ENCODE results near the gene TEX36.
"Not testable (repeated sequence)": the region's sequence is repeated elsewhere in the genome, so short reads cannot be mapped to it uniquely, and the experiment has no call there.

The TEX36 gene

DNA sequence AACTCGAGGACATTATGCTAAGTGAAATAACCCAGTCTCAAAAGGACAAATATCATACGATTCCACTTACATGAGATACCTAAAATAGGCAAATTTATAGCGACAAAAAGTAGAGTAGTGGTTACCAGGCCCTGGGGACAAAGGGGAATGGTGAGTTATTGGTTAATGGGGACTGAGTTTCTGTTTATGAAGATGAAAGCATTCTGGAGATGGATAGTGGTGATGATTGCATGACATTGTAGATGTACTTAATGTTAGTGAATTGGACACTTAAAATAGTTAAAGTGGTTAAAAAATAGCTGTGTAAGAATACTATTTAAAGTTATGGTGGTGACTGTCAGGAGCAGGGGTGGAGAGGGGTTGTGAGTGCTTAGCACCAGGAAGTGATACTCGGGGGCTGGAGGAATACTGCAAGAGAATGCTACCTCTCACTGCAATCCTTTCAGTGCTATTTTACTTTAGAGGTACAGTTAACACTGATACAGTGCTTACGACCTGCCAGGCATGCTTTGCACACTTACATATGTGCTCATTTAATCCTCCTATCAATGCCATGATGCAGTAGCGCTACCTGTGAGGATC lies 16.7 kb upstream of the TEX36 start:
- no peak overlapping the region for H3K4me3 ChIP-seq (ENCODE audit: control insufficient read depth in 1 of 7, extremely low read depth in 1 of 7, insufficient read depth in 4 of 7, low read depth in 2 of 7, low read length in 6 of 7)
- 100% methylated on average over 4 of the region's 6 CpGs for WGBS (ENCODE audit: insufficient coverage)
- no peak for DNase-seq
- H3K27ac ChIP-seq (ENCODE audit: insufficient read depth in 1 of 2, low read depth in 1 of 2, low read length in 2 of 2, poor library complexity in 1 of 2, severe bottlenecking in 2 of 2), result no peak overlapping the region
- POLR2A ChIA-PET, result no interaction called here
- peaks cover 0 to 7% (median 0%) of the 10 kb centered on the region in 4 experiments for H3K4me1 ChIP-seq (ENCODE audit: control extremely low read depth in 1 of 4, control insufficient read depth in 4 of 4, insufficient read depth in 4 of 4, low read length in 3 of 4)
- H3K9me3 ChIP-seq (ENCODE audit: control extremely low read depth in 1 of 5, control insufficient read depth in 4 of 5, insufficient read depth in 2 of 5, low read depth in 1 of 5, low read length in 4 of 5), result no peaks in the 10 kb centered on the region
- H3K27me3 ChIP-seq (replicated peaks in 2 of 5; ENCODE audit: control insufficient read depth in 4 of 5, insufficient read depth in 5 of 5, low read length in 4 of 5), result peaks cover 0 to 2% (median 0%) of the 10 kb centered on the region in 5 experiments
- no peaks in the 10 kb centered on the region for H3K36me3 ChIP-seq (ENCODE audit: control insufficient read depth in 4 of 4, insufficient read depth in 4 of 4, low read length in 3 of 4)
- CTCF ChIA-PET, result no interaction called here

DNA sequence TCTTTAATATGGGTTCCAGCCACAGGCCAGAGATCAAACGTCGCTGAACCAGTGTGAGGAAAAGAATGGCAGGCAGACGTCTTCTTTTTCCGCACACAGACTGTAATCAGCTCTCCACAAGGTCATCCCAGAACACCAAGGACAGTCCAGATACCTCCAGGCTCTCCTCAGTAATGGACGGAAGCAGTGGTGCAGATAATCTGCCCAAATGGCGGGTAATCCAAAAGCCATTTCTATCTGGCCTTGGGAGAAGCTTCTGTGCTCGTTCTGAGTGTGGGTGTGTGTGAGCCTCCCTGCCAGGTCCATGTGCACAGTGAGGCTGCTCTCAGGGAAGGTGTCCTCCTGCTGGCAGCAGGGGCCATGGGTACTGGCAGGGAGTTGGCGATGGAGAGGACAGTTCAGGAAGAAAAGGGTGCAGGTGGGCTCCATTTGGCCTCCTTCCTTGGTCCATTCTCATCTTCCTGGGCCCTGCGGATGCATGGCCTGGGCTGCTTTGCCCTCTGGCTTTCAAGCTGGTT lies 15.6 kb upstream of the TEX36 start:
- DNase-seq, result no peak
- Histone ChIP-seq H3K36me3 (ENCODE audit: control insufficient read depth in 4 of 4, insufficient read depth in 4 of 4, low read length in 3 of 4) (no peaks in the 10 kb centered on the region), H3K4me1 (ENCODE audit: control extremely low read depth in 1 of 4, control insufficient read depth in 4 of 4, insufficient read depth in 4 of 4, low read length in 3 of 4) (peaks cover 0 to 8% (median 0%) of the 10 kb centered on the region in 4 experiments), H3K27ac (ENCODE audit: insufficient read depth in 1 of 2, low read depth in 1 of 2, low read length in 2 of 2, poor library complexity in 1 of 2, severe bottlenecking in 2 of 2) (no peak overlapping the region), H3K9me3 (ENCODE audit: control extremely low read depth in 1 of 5, control insufficient read depth in 4 of 5, insufficient read depth in 2 of 5, low read depth in 1 of 5, low read length in 4 of 5) (no peaks in the 10 kb centered on the region), H3K4me3 (ENCODE audit: control insufficient read depth in 1 of 7, extremely low read depth in 1 of 7, insufficient read depth in 4 of 7, low read depth in 2 of 7, low read length in 6 of 7) (no peak overlapping the region), H3K27me3 (replicated peaks in 2 of 5; ENCODE audit: control insufficient read depth in 4 of 5, insufficient read depth in 5 of 5, low read length in 4 of 5) (peaks cover 0 to 2% (median 0%) of the 10 kb centered on the region in 5 experiments)
- 94% methylated on average over 7 of the region's 9 CpGs for WGBS (ENCODE audit: insufficient coverage)
- ChIA-PET POLR2A (no interaction called here), CTCF (no interaction called here)

GRCh38 chr10:125696884-125697283 lies 13.9 kb upstream of the TEX36 start:
- WGBS (ENCODE audit: insufficient coverage), result 96% methylated on average over 5 of the region's 6 CpGs
- H3K27ac ChIP-seq (ENCODE audit: insufficient read depth in 1 of 2, low read depth in 1 of 2, low read length in 2 of 2, poor library complexity in 1 of 2, severe bottlenecking in 2 of 2); H3K27me3 ChIP-seq (replicated peaks in 2 of 5; ENCODE audit: control insufficient read depth in 4 of 5, insufficient read depth in 5 of 5, low read length in 4 of 5); DNase-seq; CTCF ChIA-PET; H3K36me3 ChIP-seq (ENCODE audit: control insufficient read depth in 4 of 4, insufficient read depth in 4 of 4, low read length in 3 of 4); POLR2A ChIA-PET; H3K4me3 ChIP-seq (ENCODE audit: control insufficient read depth in 1 of 7, extremely low read depth in 1 of 7, insufficient read depth in 4 of 7, low read depth in 2 of 7, low read length in 6 of 7); H3K4me1 ChIP-seq (ENCODE audit: control extremely low read depth in 1 of 4, control insufficient read depth in 4 of 4, insufficient read depth in 4 of 4, low read length in 3 of 4); H3K9me3 ChIP-seq (ENCODE audit: control extremely low read depth in 1 of 5, control insufficient read depth in 4 of 5, insufficient read depth in 2 of 5, low read depth in 1 of 5, low read length in 4 of 5): not testable (repeated sequence)

DNA sequence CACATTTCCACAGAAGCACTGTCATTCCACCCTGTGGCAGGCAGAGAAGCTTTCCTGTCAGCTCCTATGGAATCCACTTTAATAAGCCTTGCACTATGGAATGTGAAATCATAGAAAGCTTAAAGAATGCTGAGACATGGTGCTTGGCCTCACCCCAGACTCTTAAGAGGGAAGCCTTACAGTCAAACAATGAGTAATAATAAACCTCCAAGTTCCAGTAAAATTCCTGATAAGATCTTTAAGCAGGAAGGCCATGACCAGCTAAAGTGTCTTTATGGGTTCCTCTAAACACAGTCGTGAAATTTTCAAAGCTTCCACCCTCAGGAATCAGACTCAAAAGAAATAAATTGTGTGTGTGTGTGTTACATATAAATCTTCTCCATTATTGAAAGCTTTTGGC lies 11.9 kb upstream of the TEX36 start:
- WGBS (ENCODE audit: insufficient coverage), result no CpG with 5 or more reads among the region's 1 CpG
- Histone ChIP-seq H3K9me3 (ENCODE audit: control extremely low read depth in 1 of 5, control insufficient read depth in 4 of 5, insufficient read depth in 2 of 5, low read depth in 1 of 5, low read length in 4 of 5) (no peaks in the 10 kb centered on the region), H3K27me3 (replicated peaks in 2 of 5; ENCODE audit: control insufficient read depth in 4 of 5, insufficient read depth in 5 of 5, low read length in 4 of 5) (peaks cover 0 to 11% (median 0%) of the 10 kb centered on the region in 5 experiments), H3K36me3 (ENCODE audit: control insufficient read depth in 4 of 4, insufficient read depth in 4 of 4, low read length in 3 of 4) (no peaks in the 10 kb centered on the region), H3K4me1 (ENCODE audit: control extremely low read depth in 1 of 4, control insufficient read depth in 4 of 4, insufficient read depth in 4 of 4, low read length in 3 of 4) (peaks cover 0 to 8% (median 0%) of the 10 kb centered on the region in 4 experiments), H3K4me3 (ENCODE audit: control insufficient read depth in 1 of 7, extremely low read depth in 1 of 7, insufficient read depth in 4 of 7, low read depth in 2 of 7, low read length in 6 of 7) (no peak overlapping the region), H3K27ac (ENCODE audit: insufficient read depth in 1 of 2, low read depth in 1 of 2, low read length in 2 of 2, poor library complexity in 1 of 2, severe bottlenecking in 2 of 2) (no peak overlapping the region)
- POLR2A ChIA-PET, result no interaction called here
- peak; percentile 25 to 72 (median 61) for DNase-seq
- CTCF ChIA-PET, result no interaction called here

DNA sequence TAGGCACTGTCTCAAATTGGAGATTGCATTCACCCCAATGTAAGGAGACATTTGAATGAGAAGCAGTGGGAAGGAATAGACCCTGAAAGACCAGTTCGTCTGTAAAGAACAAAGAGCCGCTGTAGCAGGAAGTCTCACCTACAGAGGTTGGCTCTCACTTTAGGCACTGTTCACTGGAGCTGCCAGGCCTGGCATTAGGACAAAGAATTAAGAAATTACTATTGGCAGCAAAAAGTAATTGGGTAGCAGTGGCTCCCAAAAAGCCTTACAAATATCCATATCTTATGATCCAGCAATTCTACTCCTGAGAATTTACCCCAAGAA lies 10.5 kb upstream of the TEX36 start:
- peaks cover 0 to 14% (median 2%) of the 10 kb centered on the region in 5 experiments for H3K27me3 ChIP-seq (replicated peaks in 2 of 5; ENCODE audit: control insufficient read depth in 4 of 5, insufficient read depth in 5 of 5, low read length in 4 of 5)
- ChIA-PET POLR2A (no interaction called here), CTCF (no interaction called here)
- WGBS (ENCODE audit: insufficient coverage), result 100% methylated on average over 1 of the region's 2 CpGs
- no peak overlapping the region for H3K4me3 ChIP-seq (ENCODE audit: control insufficient read depth in 1 of 7, extremely low read depth in 1 of 7, insufficient read depth in 4 of 7, low read depth in 2 of 7, low read length in 6 of 7)
- H3K4me1 ChIP-seq (ENCODE audit: control extremely low read depth in 1 of 4, control insufficient read depth in 4 of 4, insufficient read depth in 4 of 4, low read length in 3 of 4), result peaks cover 0 to 8% (median 0%) of the 10 kb centered on the region in 4 experiments
- no peak overlapping the region for H3K27ac ChIP-seq (ENCODE audit: insufficient read depth in 1 of 2, low read depth in 1 of 2, low read length in 2 of 2, poor library complexity in 1 of 2, severe bottlenecking in 2 of 2)
- no peaks in the 10 kb centered on the region for H3K36me3 ChIP-seq (ENCODE audit: control insufficient read depth in 4 of 4, insufficient read depth in 4 of 4, low read length in 3 of 4)
- DNase-seq, result no peak
- no peaks in the 10 kb centered on the region for H3K9me3 ChIP-seq (ENCODE audit: control extremely low read depth in 1 of 5, control insufficient read depth in 4 of 5, insufficient read depth in 2 of 5, low read depth in 1 of 5, low read length in 4 of 5)

- H3K36me3 ChIP-seq (ENCODE audit: control insufficient read depth in 4 of 4, insufficient read depth in 4 of 4, low read length in 3 of 4), result no peaks in the 10 kb centered on the region
- peaks cover 0 to 8% (median 0%) of the 10 kb centered on the region in 4 experiments for H3K4me1 ChIP-seq (ENCODE audit: control extremely low read depth in 1 of 4, control insufficient read depth in 4 of 4, insufficient read depth in 4 of 4, low read length in 3 of 4)
- no peak for DNase-seq
- no peak overlapping the region for H3K27ac ChIP-seq (ENCODE audit: insufficient read depth in 1 of 2, low read depth in 1 of 2, low read length in 2 of 2, poor library complexity in 1 of 2, severe bottlenecking in 2 of 2)
- POLR2A ChIA-PET, result no interaction called here
- peaks cover 0 to 14% (median 2%) of the 10 kb centered on the region in 5 experiments for H3K27me3 ChIP-seq (replicated peaks in 2 of 5; ENCODE audit: control insufficient read depth in 4 of 5, insufficient read depth in 5 of 5, low read length in 4 of 5)
- CTCF ChIA-PET, result no interaction called here
- no peaks in the 10 kb centered on the region for H3K9me3 ChIP-seq (ENCODE audit: control extremely low read depth in 1 of 5, control insufficient read depth in 4 of 5, insufficient read depth in 2 of 5, low read depth in 1 of 5, low read length in 4 of 5)
- 97% methylated on average over 11 of the region's 12 CpGs for WGBS (ENCODE audit: insufficient coverage)
- H3K4me3 ChIP-seq (ENCODE audit: control insufficient read depth in 1 of 7, extremely low read depth in 1 of 7, insufficient read depth in 4 of 7, low read depth in 2 of 7, low read length in 6 of 7), result no peak overlapping the region
Observed at GRCh38 chr10:125692601-125693523, 9.9 kb upstream of the TEX36 start.

- POLR2A ChIA-PET, result no interaction called here
- no peaks in the 10 kb centered on the region for H3K9me3 ChIP-seq (ENCODE audit: control extremely low read depth in 1 of 5, control insufficient read depth in 4 of 5, insufficient read depth in 2 of 5, low read depth in 1 of 5, low read length in 4 of 5)
- DNase-seq, result no peak
- no peak overlapping the region for H3K4me3 ChIP-seq (ENCODE audit: control insufficient read depth in 1 of 7, extremely low read depth in 1 of 7, insufficient read depth in 4 of 7, low read depth in 2 of 7, low read length in 6 of 7)
- peaks cover 0 to 8% (median 0%) of the 10 kb centered on the region in 4 experiments for H3K4me1 ChIP-seq (ENCODE audit: control extremely low read depth in 1 of 4, control insufficient read depth in 4 of 4, insufficient read depth in 4 of 4, low read length in 3 of 4)
- CTCF ChIA-PET, result no interaction called here
- H3K27me3 ChIP-seq (replicated peaks in 2 of 5; ENCODE audit: control insufficient read depth in 4 of 5, insufficient read depth in 5 of 5, low read length in 4 of 5), result peaks cover 0 to 14% (median 2%) of the 10 kb centered on the region in 5 experiments
- no peak overlapping the region for H3K27ac ChIP-seq (ENCODE audit: insufficient read depth in 1 of 2, low read depth in 1 of 2, low read length in 2 of 2, poor library complexity in 1 of 2, severe bottlenecking in 2 of 2)
- H3K36me3 ChIP-seq (ENCODE audit: control insufficient read depth in 4 of 4, insufficient read depth in 4 of 4, low read length in 3 of 4), result no peaks in the 10 kb centered on the region
- WGBS (ENCODE audit: insufficient coverage), result 100% methylated on average over 2 of the region's 3 CpGs
Observed at GRCh38 chr10:125692196-125692595, 9.2 kb upstream of the TEX36 start.

All from common myeloid progenitor, CD34-positive (primary cell).